ENCODE data around the gene ST3GAL2.

DNA sequence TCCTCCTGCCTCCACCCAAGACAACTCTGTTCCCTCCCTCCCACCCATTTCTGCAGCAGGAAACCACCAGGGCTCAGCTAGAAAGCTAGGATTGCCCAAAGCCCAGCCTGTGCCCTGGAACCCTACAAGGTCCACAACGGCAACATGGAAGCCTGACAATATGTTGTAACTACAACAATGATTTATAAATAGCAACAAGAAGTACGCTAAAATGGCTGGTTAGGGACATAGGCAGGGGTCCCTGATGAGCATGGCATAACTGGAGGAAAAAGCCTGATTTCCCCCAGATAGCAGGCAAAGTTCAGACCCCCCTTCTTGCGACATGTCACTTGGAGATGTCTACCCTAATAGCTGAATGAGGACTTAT is 6.6 kb downstream of the ST3GAL2 start:
- TF ChIP-seq, protein P1, sequence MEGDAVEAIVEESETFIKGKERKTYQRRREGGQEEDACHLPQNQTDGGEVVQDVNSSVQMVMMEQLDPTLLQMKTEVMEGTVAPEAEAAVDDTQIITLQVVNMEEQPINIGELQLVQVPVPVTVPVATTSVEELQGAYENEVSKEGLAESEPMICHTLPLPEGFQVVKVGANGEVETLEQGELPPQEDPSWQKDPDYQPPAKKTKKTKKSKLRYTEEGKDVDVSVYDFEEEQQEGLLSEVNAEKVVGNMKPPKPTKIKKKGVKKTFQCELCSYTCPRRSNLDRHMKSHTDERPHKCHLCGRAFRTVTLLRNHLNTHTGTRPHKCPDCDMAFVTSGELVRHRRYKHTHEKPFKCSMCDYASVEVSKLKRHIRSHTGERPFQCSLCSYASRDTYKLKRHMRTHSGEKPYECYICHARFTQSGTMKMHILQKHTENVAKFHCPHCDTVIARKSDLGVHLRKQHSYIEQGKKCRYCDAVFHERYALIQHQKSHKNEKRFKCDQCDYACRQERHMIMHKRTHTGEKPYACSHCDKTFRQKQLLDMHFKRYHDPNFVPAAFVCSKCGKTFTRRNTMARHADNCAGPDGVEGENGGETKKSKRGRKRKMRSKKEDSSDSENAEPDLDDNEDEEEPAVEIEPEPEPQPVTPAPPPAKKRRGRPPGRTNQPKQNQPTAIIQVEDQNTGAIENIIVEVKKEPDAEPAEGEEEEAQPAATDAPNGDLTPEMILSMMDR (IDR thresholded peaks at IDR 0.05; ENCODE audit: borderline replicate concordance, extremely low read depth, low read length, poor library complexity, severe bottlenecking) = no peak
- TF ChIP-seq EZH2 (IDR thresholded peaks at IDR 0.05; ENCODE audit: borderline replicate concordance, low read depth, low read length, severe bottlenecking) = no peak

Measured in DND-41 (cell line).